RWPE1 (cell line): Measurements from ENCODE around the gene TEX261.
"Not testable (repeated sequence)": the region's sequence is repeated elsewhere in the genome, so short reads cannot be mapped to it uniquely, and the experiment has no call there.

Source experiments
- CTCF ChIA-PET: fragments of 350-600 bp; sonication (Branson Sonifier 250); formaldehyde crosslinking; extraction: SDS; loops from one replicate; lab custom pipeline; 2021; lab: Yijun Ruan, JAX
- POLR2A ChIA-PET: fragments of 400-600 bp; formaldehyde crosslinking; extraction: SDS; loops from one replicate; lab custom pipeline; 2020; ENCODE audit warnings: antibody characterized with exemption; ENCODE audit not compliant: low non-redundant PET; lab: Yijun Ruan, JAX
- DNase-seq: peaks from one replicate; pipeline ENCODE4 v3.0.0; 2012; ENCODE audit warnings: low spot score
- H3K27ac ChIP-seq: fragments of 450-650 bp; 2 replicates; pipeline ENCODE4 v1.5.1; 2017
- TF ChIP-seq, protein P1 (sequence below): fragments of 450-650 bp; conservative IDR thresholded peaks from 2 replicates; pipeline ENCODE4 v1.5.1; 2017; ENCODE audit warnings: low read depth, mild to moderate bottlenecking

TEX261 gene

DNA sequence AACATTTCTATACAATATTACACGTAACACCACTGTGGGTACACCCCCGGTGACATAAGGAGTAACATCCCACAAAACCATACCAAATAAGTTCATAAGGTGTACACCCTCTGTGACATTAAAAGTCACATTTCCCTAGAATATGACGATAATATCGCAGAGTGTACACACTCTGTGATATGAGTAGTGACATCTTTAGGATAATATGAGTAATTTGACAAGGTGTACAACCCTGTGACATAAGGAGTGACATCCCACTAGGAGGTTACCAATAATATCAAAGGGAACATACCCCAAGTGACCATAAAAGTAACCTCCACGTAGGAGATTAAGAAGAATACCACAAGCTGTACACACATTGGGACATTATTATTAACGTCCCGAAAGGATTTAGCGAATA is 24.0 kb upstream of the TEX261 start:
- ChIA-PET POLR2A (no interaction called here), CTCF (no interaction called here)
- no peak for DNase-seq
- TF ChIP-seq, protein P1, sequence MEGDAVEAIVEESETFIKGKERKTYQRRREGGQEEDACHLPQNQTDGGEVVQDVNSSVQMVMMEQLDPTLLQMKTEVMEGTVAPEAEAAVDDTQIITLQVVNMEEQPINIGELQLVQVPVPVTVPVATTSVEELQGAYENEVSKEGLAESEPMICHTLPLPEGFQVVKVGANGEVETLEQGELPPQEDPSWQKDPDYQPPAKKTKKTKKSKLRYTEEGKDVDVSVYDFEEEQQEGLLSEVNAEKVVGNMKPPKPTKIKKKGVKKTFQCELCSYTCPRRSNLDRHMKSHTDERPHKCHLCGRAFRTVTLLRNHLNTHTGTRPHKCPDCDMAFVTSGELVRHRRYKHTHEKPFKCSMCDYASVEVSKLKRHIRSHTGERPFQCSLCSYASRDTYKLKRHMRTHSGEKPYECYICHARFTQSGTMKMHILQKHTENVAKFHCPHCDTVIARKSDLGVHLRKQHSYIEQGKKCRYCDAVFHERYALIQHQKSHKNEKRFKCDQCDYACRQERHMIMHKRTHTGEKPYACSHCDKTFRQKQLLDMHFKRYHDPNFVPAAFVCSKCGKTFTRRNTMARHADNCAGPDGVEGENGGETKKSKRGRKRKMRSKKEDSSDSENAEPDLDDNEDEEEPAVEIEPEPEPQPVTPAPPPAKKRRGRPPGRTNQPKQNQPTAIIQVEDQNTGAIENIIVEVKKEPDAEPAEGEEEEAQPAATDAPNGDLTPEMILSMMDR: no peak
- H3K27ac ChIP-seq: no peak overlapping the region

DNA sequence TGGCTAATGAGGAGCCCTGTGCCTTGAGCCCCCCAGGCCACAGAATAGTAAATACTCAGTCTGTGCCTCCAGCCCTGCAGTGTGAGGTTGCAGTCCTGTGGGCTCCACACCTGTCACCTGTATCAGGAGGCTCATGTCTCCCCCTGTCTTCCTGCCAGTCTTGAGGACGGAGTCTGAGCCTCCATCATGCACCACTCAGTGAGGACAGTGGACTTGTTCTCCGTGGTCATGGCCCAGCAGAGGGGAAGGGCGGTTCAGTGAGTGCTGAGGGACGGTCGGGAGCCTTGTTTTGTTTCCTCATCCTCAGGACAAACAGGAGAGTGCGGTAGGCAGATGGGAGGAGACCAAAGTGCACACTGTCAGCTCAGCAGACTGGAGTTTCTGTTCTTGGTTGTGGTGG is 17.1 kb upstream of the TEX261 start:
- DNase-seq, H3K27ac ChIP-seq, CTCF ChIA-PET, POLR2A ChIA-PET: not testable (repeated sequence)

DNA sequence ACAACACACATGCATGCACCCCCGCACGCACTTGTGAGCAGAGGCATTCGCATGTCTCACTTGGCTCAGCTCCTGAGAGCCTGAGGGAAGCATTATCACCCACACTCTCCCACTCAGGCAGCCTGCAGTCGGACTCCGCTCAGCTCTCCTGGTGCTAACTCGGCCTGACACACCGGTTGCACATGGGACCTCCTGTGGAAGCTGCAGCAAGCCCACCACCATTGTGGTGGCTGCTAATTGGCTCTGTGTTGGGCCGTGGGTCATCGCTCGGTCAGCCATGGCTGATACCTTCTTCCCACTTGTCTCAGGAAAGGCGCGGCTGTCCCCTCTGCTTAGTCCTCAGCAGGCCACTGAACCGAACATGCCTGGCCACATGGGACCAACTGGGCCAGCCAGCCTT is 13.7 kb upstream of the TEX261 start:
- ChIA-PET POLR2A (no interaction called here), CTCF (no interaction called here)
- no peak for DNase-seq
- TF ChIP-seq, protein P1: no peak
- H3K27ac ChIP-seq: no peak overlapping the region

DNA sequence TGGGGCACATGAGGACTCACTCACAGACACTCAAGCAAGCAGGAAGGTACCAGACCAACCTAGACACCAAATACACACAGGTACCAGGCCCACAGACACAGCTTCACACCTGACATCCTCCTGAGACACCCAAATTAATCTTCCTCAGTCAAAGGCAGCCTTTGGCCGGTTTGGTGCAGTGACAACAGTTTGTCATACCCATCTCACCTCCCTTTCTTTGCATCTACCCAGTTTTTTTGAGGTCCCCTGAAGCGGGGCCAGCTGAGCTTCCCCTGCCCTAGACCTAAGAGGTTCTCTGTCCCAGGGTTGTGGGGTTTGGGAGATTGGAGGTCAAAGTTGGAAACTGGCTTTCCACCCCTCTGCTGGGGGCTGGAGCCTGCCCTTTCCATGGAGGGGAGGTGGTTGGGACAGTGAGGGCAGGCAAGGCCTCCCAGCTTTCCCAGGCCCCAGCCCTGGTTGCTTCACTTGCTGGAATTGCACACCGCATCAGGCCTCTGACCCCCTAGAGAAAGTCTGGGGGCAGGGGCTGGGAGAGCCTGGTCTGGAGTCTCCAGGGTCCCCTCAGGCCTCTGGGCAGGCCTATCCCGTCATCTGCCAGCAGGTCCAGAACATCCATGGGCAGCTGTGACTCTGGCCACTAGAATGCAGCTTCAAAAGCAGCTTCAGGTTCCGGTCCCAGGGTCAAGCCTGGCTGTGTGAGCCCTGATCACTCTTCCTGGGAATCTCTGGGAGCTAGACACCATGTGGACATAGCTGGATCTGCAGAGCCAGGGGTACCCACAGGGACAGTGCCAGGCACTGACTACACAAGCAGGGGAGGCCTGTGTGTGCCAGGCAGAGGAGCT is 12.5 kb upstream of the TEX261 start:
- POLR2A ChIA-PET: interaction anchor here (0.6 kb wide), 1 partner anchor 579 kb away, joined by 4 read pairs; no protein-coding TSS in a partner anchor
- CTCF ChIA-PET: interaction anchor here (0.6 to 0.7 kb wide), 2 partner anchors 142 to 195 kb away, joined by 3 read pairs; no protein-coding TSS in a partner anchor
- no peak for DNase-seq
- no peak overlapping the region for H3K27ac ChIP-seq
- TF ChIP-seq, protein P1: no peak

DNA sequence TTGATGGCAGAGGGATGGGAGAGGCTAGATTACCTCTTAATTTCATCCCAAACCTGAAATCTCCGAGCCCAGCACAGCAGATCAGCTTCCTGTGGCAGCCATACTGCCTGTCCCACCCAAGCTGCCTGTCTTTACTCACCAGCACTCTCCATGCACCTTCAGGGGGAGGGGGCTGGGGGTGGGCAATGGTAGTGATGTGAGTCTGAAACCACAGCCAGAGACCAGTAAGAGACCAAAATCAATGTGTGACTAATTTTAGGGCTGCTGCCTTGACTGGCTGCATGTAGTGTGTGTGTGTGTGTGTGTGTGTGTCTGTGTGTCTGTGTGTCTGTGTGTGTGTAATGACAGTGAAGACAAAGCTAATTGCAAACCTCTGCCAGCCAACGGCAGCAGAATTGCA is 11.7 kb upstream of the TEX261 start:
- no peak overlapping the region for H3K27ac ChIP-seq
- TF ChIP-seq, protein P1: no peak
- DNase-seq: no peak
- ChIA-PET CTCF (interaction anchor here (0.6 to 0.7 kb wide), 2 partner anchors 110 to 111 kb away, joined by 4 to 6 read pairs; no protein-coding TSS in a partner anchor), POLR2A (interaction anchor here (0.6 kb wide), 1 partner anchor 580 kb away, joined by 4 read pairs; no protein-coding TSS in a partner anchor)

DNA sequence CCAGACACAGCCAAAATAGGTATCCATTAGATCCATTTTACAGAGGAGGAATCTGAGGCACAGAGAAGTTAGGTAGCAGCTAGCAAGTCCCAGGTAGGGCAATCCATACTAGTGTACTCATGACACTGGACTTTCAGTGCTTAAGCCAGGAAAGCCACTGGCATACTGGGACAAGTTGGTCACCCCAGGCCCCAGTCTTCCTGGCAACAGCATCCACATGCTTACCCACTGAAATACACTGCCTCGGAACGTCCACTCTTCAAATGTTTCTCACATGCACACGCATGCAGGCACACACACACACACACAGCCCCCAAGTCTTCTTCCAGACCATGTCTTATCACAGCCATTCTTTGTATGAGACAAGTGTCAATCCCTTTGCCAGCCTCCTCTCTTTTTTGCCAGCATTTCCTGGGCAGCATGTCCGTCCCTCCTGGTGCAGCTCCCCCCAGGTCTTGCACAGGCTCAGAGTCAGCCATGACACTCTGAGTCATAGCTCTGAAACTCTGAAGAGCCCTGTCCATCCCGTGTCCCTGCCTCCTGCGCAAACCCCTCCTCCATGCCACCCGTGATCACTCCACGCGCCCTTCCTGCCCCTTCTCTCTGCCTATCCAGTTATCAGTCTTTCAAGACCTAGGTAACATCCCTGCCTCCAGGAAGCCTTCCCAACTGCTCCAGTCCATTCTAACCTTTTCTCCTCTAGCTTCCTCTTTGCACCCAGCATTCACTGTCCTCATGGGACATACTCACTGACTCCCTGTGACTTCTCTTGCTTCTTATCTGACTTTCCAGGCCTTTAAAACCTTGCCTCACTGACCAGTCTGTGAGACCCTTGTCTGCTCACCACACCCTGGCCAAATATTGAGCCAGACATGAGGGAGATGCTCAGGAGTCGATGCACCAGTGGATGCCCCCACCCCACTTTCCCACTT is 10.9 kb upstream of the TEX261 start:
- DNase-seq: no peak
- TF ChIP-seq, protein P1: no peak
- CTCF ChIA-PET: interaction anchor here (0.6 to 0.7 kb wide), 2 partner anchors 111 kb away, joined by 4 to 6 read pairs; no protein-coding TSS in a partner anchor
- H3K27ac ChIP-seq: no peak overlapping the region
- POLR2A ChIA-PET: no interaction called here
